ENCODE data around the gene ROR1.

- TF ChIP-seq POLR2A (IDR thresholded peaks at IDR 0.05) (no peak), POLR2AphosphoS5 (IDR thresholded peaks at IDR 0.05) (no peak), CTCF (IDR thresholded peaks at IDR 0.05) (no peak), EP300 (IDR thresholded peaks at IDR 0.05) (no peak)
These were observed 149.5 kb downstream of the ROR1 start for GRCh38 chr1:63923302-63923701.

All from suprapubic skin (tissue), 4 donors.